GM23338 (cell line): ENCODE data around the gene KRT222. TPM values are rescaled to one million over a fixed set of nuclear protein-coding genes. Genes with fewer than 3 reads are reported as not detected.

Source experiments
- EZH2 ChIP-seq: fragments of 200-600 bp; sonication (generic); IDR thresholded peaks from one replicate; pipeline ENCODE4 v1.8.0; 2017; ENCODE audit warnings: antibody characterized with exemption, mild to moderate bottlenecking, low read depth; ENCODE audit not compliant: unreplicated experiment
- EZH2phosphoT487 ChIP-seq: fragments of 200-600 bp; sonication (generic); IDR thresholded peaks from one replicate; pipeline ENCODE4 v1.8.1; 2018; ENCODE audit warnings: antibody characterized with exemption; ENCODE audit not compliant: unreplicated experiment
- JUNB ChIP-seq: IDR thresholded peaks from one replicate; pipeline ENCODE4 v1.6.1; 2016; ENCODE audit warnings: antibody characterized with exemption; ENCODE audit not compliant: unreplicated experiment
- NANOG ChIP-seq: IDR thresholded peaks from 2 replicates; pipeline ENCODE4 v1.6.1; 2016; ENCODE audit warnings: antibody characterized with exemption, borderline replicate concordance
- POLR2AphosphoS5 ChIP-seq: IDR thresholded peaks from 2 replicates; pipeline ENCODE4 v1.6.1; 2016; ENCODE audit warnings: antibody characterized with exemption, low read depth
- STAT1 ChIP-seq: IDR thresholded peaks from one replicate; pipeline ENCODE4 v1.6.1; 2016; ENCODE audit warnings: antibody characterized with exemption; ENCODE audit not compliant: unreplicated experiment
- ZNF114 ChIP-seq: fragments of 250-450 bp; sonication (Bioruptor Pico); IDR thresholded peaks from 2 replicates; pipeline ENCODE4 v1.5.0; 2020; ENCODE audit warnings: mild to moderate bottlenecking, moderate library complexity
- ZNF331 ChIP-seq: fragments of 250-450 bp; sonication (Bioruptor Pico); IDR thresholded peaks from 2 replicates; pipeline ENCODE4 v1.5.0; 2020; ENCODE audit warnings: low read depth, mild to moderate bottlenecking, moderate library complexity
- ZNF462 ChIP-seq: fragments of 250-450 bp; sonication (Bioruptor Pico); IDR thresholded peaks from 2 replicates; pipeline ENCODE4 v1.5.0; 2020; ENCODE audit warnings: mild to moderate bottlenecking, moderate library complexity
- polyA plus RNA-seq: library from polyadenylated mRNA; unstranded; fragments of >200 nt; fragmentation: Nextera tagmentation; extraction: Ambion mirVana; gene quantifications from 2 replicates; pipeline ENCODE4 v1.2.1, GENCODE V29; 2016
- total RNA-seq: library from RNA; depleted of rRNA; stranded (reverse); fragments of >200 nt; shearing (Covaris generic); gene quantifications from 2 replicates; pipeline ENCODE4 v1.2.3, GENCODE V29; 2014
- TF ChIP-seq, protein P1 (sequence below), 2 experiments: fragments of 200-600 bp in 1 of 2; sonication (generic) in 1 of 2; conservative IDR thresholded peaks; 2 replicates each; pipeline versions ENCODE4 v1.5.1 to v1.6.1; 2016 to 2017; ENCODE audit warnings: antibody characterized with exemption in 2 of 2, low read depth in 2 of 2, mild to moderate bottlenecking in 2 of 2, moderate library complexity in 1 of 2
- TF ChIP-seq, protein P2 (sequence below): IDR thresholded peaks from one replicate; pipeline ENCODE4 v1.6.1; 2018; ENCODE audit warnings: antibody characterized with exemption; ENCODE audit not compliant: unreplicated experiment

Gene KRT222
- total and polyA plus RNA-seq, 2 experiments from 2014 or later = not detected

GRCh38 chr17:40618754-40619625, 46.0 kb downstream of the KRT222 start (continued):
- TF ChIP-seq ZNF462 (CRISPR knock-in tag) = no peak
- no peak for TF ChIP-seq JUNB
- TF ChIP-seq, protein P1, sequence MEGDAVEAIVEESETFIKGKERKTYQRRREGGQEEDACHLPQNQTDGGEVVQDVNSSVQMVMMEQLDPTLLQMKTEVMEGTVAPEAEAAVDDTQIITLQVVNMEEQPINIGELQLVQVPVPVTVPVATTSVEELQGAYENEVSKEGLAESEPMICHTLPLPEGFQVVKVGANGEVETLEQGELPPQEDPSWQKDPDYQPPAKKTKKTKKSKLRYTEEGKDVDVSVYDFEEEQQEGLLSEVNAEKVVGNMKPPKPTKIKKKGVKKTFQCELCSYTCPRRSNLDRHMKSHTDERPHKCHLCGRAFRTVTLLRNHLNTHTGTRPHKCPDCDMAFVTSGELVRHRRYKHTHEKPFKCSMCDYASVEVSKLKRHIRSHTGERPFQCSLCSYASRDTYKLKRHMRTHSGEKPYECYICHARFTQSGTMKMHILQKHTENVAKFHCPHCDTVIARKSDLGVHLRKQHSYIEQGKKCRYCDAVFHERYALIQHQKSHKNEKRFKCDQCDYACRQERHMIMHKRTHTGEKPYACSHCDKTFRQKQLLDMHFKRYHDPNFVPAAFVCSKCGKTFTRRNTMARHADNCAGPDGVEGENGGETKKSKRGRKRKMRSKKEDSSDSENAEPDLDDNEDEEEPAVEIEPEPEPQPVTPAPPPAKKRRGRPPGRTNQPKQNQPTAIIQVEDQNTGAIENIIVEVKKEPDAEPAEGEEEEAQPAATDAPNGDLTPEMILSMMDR (conservative IDR thresholded peaks at IDR 0.05; ENCODE audit: low read depth in 2 of 2) = no peak
- TF ChIP-seq POLR2AphosphoS5 = no peak
- no peak for TF ChIP-seq EZH2
- TF ChIP-seq NANOG = no peak
- TF ChIP-seq, protein P2, sequence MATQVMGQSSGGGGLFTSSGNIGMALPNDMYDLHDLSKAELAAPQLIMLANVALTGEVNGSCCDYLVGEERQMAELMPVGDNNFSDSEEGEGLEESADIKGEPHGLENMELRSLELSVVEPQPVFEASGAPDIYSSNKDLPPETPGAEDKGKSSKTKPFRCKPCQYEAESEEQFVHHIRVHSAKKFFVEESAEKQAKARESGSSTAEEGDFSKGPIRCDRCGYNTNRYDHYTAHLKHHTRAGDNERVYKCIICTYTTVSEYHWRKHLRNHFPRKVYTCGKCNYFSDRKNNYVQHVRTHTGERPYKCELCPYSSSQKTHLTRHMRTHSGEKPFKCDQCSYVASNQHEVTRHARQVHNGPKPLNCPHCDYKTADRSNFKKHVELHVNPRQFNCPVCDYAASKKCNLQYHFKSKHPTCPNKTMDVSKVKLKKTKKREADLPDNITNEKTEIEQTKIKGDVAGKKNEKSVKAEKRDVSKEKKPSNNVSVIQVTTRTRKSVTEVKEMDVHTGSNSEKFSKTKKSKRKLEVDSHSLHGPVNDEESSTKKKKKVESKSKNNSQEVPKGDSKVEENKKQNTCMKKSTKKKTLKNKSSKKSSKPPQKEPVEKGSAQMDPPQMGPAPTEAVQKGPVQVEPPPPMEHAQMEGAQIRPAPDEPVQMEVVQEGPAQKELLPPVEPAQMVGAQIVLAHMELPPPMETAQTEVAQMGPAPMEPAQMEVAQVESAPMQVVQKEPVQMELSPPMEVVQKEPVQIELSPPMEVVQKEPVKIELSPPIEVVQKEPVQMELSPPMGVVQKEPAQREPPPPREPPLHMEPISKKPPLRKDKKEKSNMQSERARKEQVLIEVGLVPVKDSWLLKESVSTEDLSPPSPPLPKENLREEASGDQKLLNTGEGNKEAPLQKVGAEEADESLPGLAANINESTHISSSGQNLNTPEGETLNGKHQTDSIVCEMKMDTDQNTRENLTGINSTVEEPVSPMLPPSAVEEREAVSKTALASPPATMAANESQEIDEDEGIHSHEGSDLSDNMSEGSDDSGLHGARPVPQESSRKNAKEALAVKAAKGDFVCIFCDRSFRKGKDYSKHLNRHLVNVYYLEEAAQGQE = no peak
- TF ChIP-seq EZH2phosphoT487 = no peak
- no peak for TF ChIP-seq ZNF114 (CRISPR knock-in tag)
- TF ChIP-seq STAT1 = no peak
- TF ChIP-seq ZNF331 (CRISPR knock-in tag) = no peak
